Mesenchymal stem cell (in vitro differentiated cells and primary cell): ENCODE measurements around the gene APIP.

Experiments used
- DNase-seq: peaks from one replicate; pipeline ENCODE4 v3.0.0-alpha.2; 2013
- H2AFZ ChIP-seq: one replicate; pipeline ENCODE4 v1.6.1; 2013; ENCODE audit warnings: low read depth, mild to moderate bottlenecking, control low read depth, inconsistent platforms, low read length, moderate library complexity
- H2AK5ac ChIP-seq: 2 replicates; pipeline ENCODE4 v1.6.1; 2013; ENCODE audit warnings: low read length, moderate library complexity, mild to moderate bottlenecking, inconsistent platforms; ENCODE audit not compliant: severe bottlenecking
- H2BK120ac ChIP-seq: one replicate; pipeline ENCODE4 v1.6.1; 2013; ENCODE audit warnings: low read depth, mild to moderate bottlenecking, inconsistent platforms, low read length, moderate library complexity
- H2BK12ac ChIP-seq, 2 experiments: one replicate each; pipeline ENCODE4 v1.6.1; 2013; ENCODE audit warnings: inconsistent platforms in 2 of 2, low read length in 2 of 2, mild to moderate bottlenecking in 2 of 2, moderate library complexity in 2 of 2, control low read depth in 1 of 2
- H2BK15ac ChIP-seq: one replicate; pipeline ENCODE4 v1.6.1; 2013; ENCODE audit warnings: mild to moderate bottlenecking, low read depth, inconsistent platforms; ENCODE audit not compliant: poor library complexity, severe bottlenecking
- H2BK5ac ChIP-seq: 2 replicates; pipeline ENCODE4 v1.6.1; 2013; ENCODE audit warnings: low read depth, mild to moderate bottlenecking, low read length, control low read depth, inconsistent platforms; ENCODE audit not compliant: poor library complexity, severe bottlenecking
- H3K14ac ChIP-seq, 2 experiments: one replicate each; pipeline ENCODE4 v1.6.1; 2013; ENCODE audit warnings: inconsistent platforms in 2 of 2, low read length in 2 of 2, control low read depth in 1 of 2, mild to moderate bottlenecking in 1 of 2, moderate library complexity in 1 of 2
- H3K18ac ChIP-seq, 2 experiments: one replicate each; pipeline ENCODE4 v1.6.1; 2013; ENCODE audit warnings: inconsistent platforms in 2 of 2, low read length in 2 of 2, control low read depth in 1 of 2, low read depth in 1 of 2, mild to moderate bottlenecking in 1 of 2
- H3K23ac ChIP-seq, 2 experiments: one replicate each; pipeline ENCODE4 v1.6.1; 2013; ENCODE audit warnings: inconsistent platforms in 2 of 2, low read length in 2 of 2, mild to moderate bottlenecking in 2 of 2, moderate library complexity in 2 of 2, control low read depth in 1 of 2
- H3K27ac ChIP-seq: 2 replicates; pipeline ENCODE4 v1.5.1; 2013; ENCODE audit warnings: mild to moderate bottlenecking, moderate library complexity, low read length, control low read depth, inconsistent platforms; ENCODE audit not compliant: poor library complexity, severe bottlenecking
- H3K27me3 ChIP-seq, 2 experiments: 2 replicates each; pipeline versions ENCODE4 v1.6.1 to v1.7.0; 2013; ENCODE audit warnings: low read length in 2 of 2, mild to moderate bottlenecking in 2 of 2, moderate library complexity in 2 of 2, control low read depth in 1 of 2, inconsistent platforms in 1 of 2; ENCODE audit not compliant: control insufficient read depth in 1 of 2, insufficient read depth in 1 of 2
- H3K36me3 ChIP-seq, 2 experiments: 2 replicates each; pipeline versions ENCODE4 v1.6.1 to v1.7.0; 2013; ENCODE audit warnings: low read length in 2 of 2, control low read depth in 1 of 2, inconsistent platforms in 1 of 2, low read depth in 1 of 2, mild to moderate bottlenecking in 1 of 2; ENCODE audit not compliant: insufficient read depth in 2 of 2, control insufficient read depth in 1 of 2
- H3K4ac ChIP-seq, 2 experiments: one replicate each; pipeline ENCODE4 v1.6.1; 2013; ENCODE audit warnings: inconsistent platforms in 2 of 2, low read length in 2 of 2, mild to moderate bottlenecking in 2 of 2, moderate library complexity in 2 of 2, control low read depth in 1 of 2, low read depth in 1 of 2
- H3K4me1 ChIP-seq: 2 replicates; pipeline ENCODE4 v1.6.1; 2013; ENCODE audit warnings: low read depth, low read length, control low read depth; ENCODE audit not compliant: control insufficient read depth, insufficient read depth
- H3K4me2 ChIP-seq: 2 replicates; pipeline ENCODE4 v1.6.1; 2013; ENCODE audit warnings: low read length, mild to moderate bottlenecking, inconsistent platforms; ENCODE audit not compliant: poor library complexity, severe bottlenecking
- H3K4me3 ChIP-seq, 2 experiments: 2 replicates each; pipeline versions ENCODE4 v1.5.1 to v1.7.0; 2013; ENCODE audit warnings: low read length in 2 of 2, mild to moderate bottlenecking in 2 of 2, control low read depth in 1 of 2, low read depth in 1 of 2; ENCODE audit not compliant: insufficient read depth in 1 of 2
- H3K79me1 ChIP-seq: replicated peaks from 2 replicates; pipeline ENCODE4 v1.6.1; 2013; ENCODE audit warnings: mild to moderate bottlenecking, control low read depth, low read length, inconsistent platforms; ENCODE audit not compliant: poor library complexity, severe bottlenecking
- H3K9ac ChIP-seq: 2 replicates; pipeline ENCODE4 v1.7.0; 2013; ENCODE audit warnings: mild to moderate bottlenecking, low read length, moderate library complexity
- H3K9me3 ChIP-seq: 2 replicates; pipeline ENCODE4 v1.7.0; 2013; ENCODE audit warnings: mild to moderate bottlenecking, low read length; ENCODE audit not compliant: control insufficient read depth
- H4K8ac ChIP-seq: one replicate; pipeline ENCODE4 v1.6.1; 2013; ENCODE audit warnings: inconsistent platforms, mild to moderate bottlenecking, low read length, moderate library complexity
- H4K91ac ChIP-seq: one replicate; pipeline ENCODE4 v1.6.1; 2013; ENCODE audit warnings: mild to moderate bottlenecking, low read length, inconsistent platforms
- WGBS: methylation state at CpG from one replicate; pipeline ENCODE4 v1.1.7; 2013; ENCODE audit warnings: mixed read lengths; 5-methylcytosine and 5-hydroxymethylcytosine counted together

The APIP gene

DNA sequence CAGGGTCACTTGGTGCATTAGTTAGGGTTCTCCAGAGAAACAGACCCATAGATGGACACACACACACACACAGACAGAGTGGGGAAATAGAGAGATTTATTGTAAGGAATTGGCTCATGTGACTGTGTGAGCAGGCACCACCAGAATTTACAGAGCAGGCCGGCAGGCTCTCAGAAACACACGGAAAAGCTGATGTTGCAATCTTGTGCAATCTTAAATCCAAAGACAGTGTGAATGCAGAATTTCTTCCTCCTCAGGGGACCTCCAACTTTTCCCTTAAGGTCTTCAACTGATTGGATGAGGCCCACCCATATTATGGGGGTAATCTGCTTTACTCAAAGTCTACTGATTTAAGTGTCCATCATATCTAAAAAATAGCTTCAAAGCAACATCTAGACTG, 49.8 kb downstream of the APIP start:
- Histone ChIP-seq H3K27ac (no peak overlapping the region), H3K18ac (no peak overlapping the region), H2AK5ac (no peak overlapping the region), H2BK15ac (no peak overlapping the region), H3K4ac (no peak overlapping the region), H3K23ac (no peak overlapping the region), H3K4me1 (no peaks in the 10 kb centered on the region), H3K14ac (no peak overlapping the region), H2BK120ac (no peak overlapping the region), H2BK12ac (no peak overlapping the region), H3K9me3 (peaks cover 6% of the 10 kb centered on the region), H3K9ac (no peak overlapping the region), H3K79me1 (no peaks in the 10 kb centered on the region), H4K8ac (no peak overlapping the region), H2BK5ac (no peak overlapping the region), H3K4me3 (no peak overlapping the region), H3K27me3 (no peaks in the 10 kb centered on the region), H2AFZ (no peak overlapping the region), H3K4me2 (no peak overlapping the region), H3K36me3 (no peaks in the 10 kb centered on the region), H4K91ac (no peak overlapping the region)
- DNase-seq, result peak; percentile 67
- WGBS, result 96% methylated on average over 2 of the region's 2 CpGs

DNA sequence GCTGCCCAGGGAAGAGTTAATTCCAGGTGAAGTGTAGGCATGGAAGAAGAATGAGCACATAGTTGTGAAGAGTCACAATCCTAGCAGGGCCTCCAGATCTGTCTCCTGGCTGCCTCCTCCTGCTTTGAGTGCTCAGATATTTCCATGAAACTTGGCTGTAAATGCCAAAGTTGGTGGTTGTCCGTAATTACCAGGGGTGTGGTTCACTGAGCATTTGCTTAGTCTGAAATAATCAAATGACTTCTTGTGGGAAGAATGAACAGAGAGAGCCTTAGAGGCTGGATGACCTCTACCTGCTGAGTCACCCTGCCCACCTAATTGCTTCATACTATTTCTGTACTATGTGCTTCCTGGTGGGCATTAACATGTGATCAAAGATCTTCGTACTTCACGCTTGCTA, 50.9 kb downstream of the APIP start:
- H3K79me1 ChIP-seq, result no peaks in the 10 kb centered on the region
- H3K27me3 ChIP-seq, result no peaks in the 10 kb centered on the region
- H4K91ac ChIP-seq, result no peak overlapping the region
- H2BK12ac ChIP-seq, result no peak overlapping the region
- H4K8ac ChIP-seq, result no peak overlapping the region
- WGBS, result 98% methylated on average over 3 of the region's 3 CpGs
- no peak overlapping the region for H3K27ac ChIP-seq
- no peak overlapping the region for H3K18ac ChIP-seq
- no peak overlapping the region for H2BK5ac ChIP-seq
- no peak overlapping the region for H3K14ac ChIP-seq
- H3K4me1 ChIP-seq, result no peaks in the 10 kb centered on the region
- no peak for DNase-seq
- no peak overlapping the region for H2AFZ ChIP-seq
- peaks cover 6% of the 10 kb centered on the region for H3K9me3 ChIP-seq
- no peak overlapping the region for H3K4me2 ChIP-seq
- no peak overlapping the region for H2BK120ac ChIP-seq
- no peak overlapping the region for H2AK5ac ChIP-seq
- no peak overlapping the region for H3K4ac ChIP-seq
- H3K23ac ChIP-seq, result no peak overlapping the region
- no peak overlapping the region for H3K4me3 ChIP-seq
- H3K36me3 ChIP-seq, result no peaks in the 10 kb centered on the region
- H3K9ac ChIP-seq, result no peak overlapping the region
- no peak overlapping the region for H2BK15ac ChIP-seq

DNA sequence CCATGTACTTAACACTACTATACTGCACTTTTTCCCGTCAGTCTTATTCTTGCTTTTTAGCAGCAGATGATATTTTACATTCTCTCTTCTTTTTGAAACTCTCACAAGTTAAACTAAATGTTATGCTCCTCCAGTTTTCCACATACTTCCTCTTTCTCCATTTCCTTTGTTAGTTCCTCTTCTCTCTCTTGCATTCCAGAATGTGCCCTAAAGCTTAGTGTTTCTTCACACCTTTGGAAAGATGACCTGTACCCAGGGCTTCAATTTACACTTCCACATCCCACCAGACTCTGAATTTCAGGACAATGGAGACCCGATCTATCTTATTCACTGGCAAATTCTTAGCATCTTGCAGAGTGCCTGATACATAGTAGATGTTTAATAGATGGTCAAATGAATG, 51.8 kb downstream of the APIP start:
- Histone ChIP-seq H3K23ac (no peak overlapping the region), H3K4me1 (no peaks in the 10 kb centered on the region), H2BK15ac (no peak overlapping the region), H2AK5ac (no peak overlapping the region), H2AFZ (no peak overlapping the region), H3K4me2 (no peak overlapping the region), H2BK120ac (no peak overlapping the region), H3K27me3 (no peaks in the 10 kb centered on the region), H3K9me3 (peaks cover 6% of the 10 kb centered on the region), H3K4me3 (no peak overlapping the region), H3K4ac (no peak overlapping the region), H3K14ac (no peak overlapping the region), H3K18ac (no peak overlapping the region), H4K8ac (no peak overlapping the region), H3K79me1 (no peaks in the 10 kb centered on the region), H2BK5ac (no peak overlapping the region), H2BK12ac (no peak overlapping the region), H4K91ac (no peak overlapping the region), H3K36me3 (no peaks in the 10 kb centered on the region), H3K9ac (no peak overlapping the region), H3K27ac (no peak overlapping the region)
- no peak for DNase-seq
- 93% methylated on average over 1 of the region's 2 CpGs for WGBS

DNA sequence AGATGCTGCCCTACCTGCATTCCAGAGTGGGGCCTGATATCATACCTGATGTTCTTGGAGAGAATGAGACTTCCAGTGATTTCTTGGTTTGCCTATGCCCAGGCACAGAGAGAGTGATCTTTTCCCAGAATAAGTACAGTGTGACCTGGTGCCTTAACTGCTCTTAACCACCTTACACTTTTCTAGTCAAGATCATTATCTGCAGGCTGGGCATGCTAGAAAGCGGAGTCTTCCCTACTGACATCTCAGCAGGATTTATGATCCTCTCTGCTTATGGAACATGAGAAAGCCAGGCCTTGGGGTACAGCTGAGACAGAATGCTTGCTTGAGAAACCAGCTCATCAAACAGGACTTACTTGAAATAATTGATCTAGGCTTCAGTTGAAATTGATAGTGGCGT, 53.1 kb downstream of the APIP start:
- Histone ChIP-seq H3K4me2 (no peak overlapping the region), H4K8ac (no peak overlapping the region), H2BK5ac (no peak overlapping the region), H2AFZ (no peak overlapping the region), H3K23ac (no peak overlapping the region), H3K18ac (no peak overlapping the region), H3K4me3 (no peak overlapping the region), H3K4me1 (no peaks in the 10 kb centered on the region), H3K79me1 (no peaks in the 10 kb centered on the region), H3K9ac (no peak overlapping the region), H2AK5ac (no peak overlapping the region), H3K14ac (no peak overlapping the region), H3K27me3 (no peaks in the 10 kb centered on the region), H4K91ac (no peak overlapping the region), H2BK15ac (no peak overlapping the region), H3K27ac (no peak overlapping the region), H3K36me3 (no peaks in the 10 kb centered on the region), H2BK120ac (no peak overlapping the region), H2BK12ac (no peak overlapping the region), H3K4ac (no peak overlapping the region), H3K9me3 (peaks cover 6% of the 10 kb centered on the region)
- WGBS, result 44% methylated on average over 2 of the region's 2 CpGs
- no peak for DNase-seq
